OCI-LY7 (cell line): ENCODE results near the gene OR6C74. TPM values are rescaled to one million over a fixed set of nuclear protein-coding genes. Genes with fewer than 3 reads are reported as not detected.

Experiments used
- Bru-seq: library from RNA; stranded (reverse); fragments of 400-500 nt; gene quantifications from one replicate; lab custom pipeline; 2021; lab: Mats Ljungman, UMichigan
- BruChase-seq, 2 experiments: library from RNA; stranded (reverse); fragments of 400-500 nt; gene quantifications; one replicate each; lab custom pipeline; 2021; lab: Mats Ljungman, UMichigan
- BruUV-seq: library from RNA; stranded (reverse); fragments of 400-500 nt; replicated peaks from 2 replicates; lab custom pipeline; 2021; lab: Mats Ljungman, UMichigan
- CTCF ChIA-PET: fragments of 300-600 bp; sonication (Branson Sonifier 250); formaldehyde crosslinking; loops from one replicate; lab custom pipeline; 2022; ENCODE audit warnings: antibody characterized with exemption; ENCODE audit not compliant: unreplicated experiment; lab: Charles Lee
- POLR2A ChIA-PET: fragments of 300-600 bp; sonication (Branson Sonifier 250); formaldehyde crosslinking; loops from one replicate; lab custom pipeline; 2022; ENCODE audit warnings: antibody characterized with exemption; lab: Charles Lee
- DNase-seq: peaks from one replicate; pipeline ENCODE4 v3.0.0-alpha.2; 2015; ENCODE audit warnings: low spot score
- H2AFZ ChIP-seq: fragments of 200-600 bp; sonication (generic), shearing (Covaris generic); 2 replicates; pipeline ENCODE4 v1.6.1; 2014; ENCODE audit warnings: mild to moderate bottlenecking, antibody characterized with exemption, low read length, moderate library complexity
- H3K27ac ChIP-seq: fragments of 200-600 bp; sonication (generic); 2 replicates; pipeline ENCODE4 v1.5.1; 2014; ENCODE audit warnings: mixed run types, low read depth, mild to moderate bottlenecking, moderate library complexity, low read length, inconsistent platforms; ENCODE audit not compliant: poor library complexity, severe bottlenecking
- H3K36me3 ChIP-seq: fragments of 200-600 bp; sonication (generic); 2 replicates; pipeline ENCODE4 v1.6.1; 2014; ENCODE audit warnings: mild to moderate bottlenecking, antibody characterized with exemption, low read length, moderate library complexity, mixed read lengths; ENCODE audit not compliant: insufficient read depth
- H3K4me1 ChIP-seq: fragments of 200-600 bp; sonication (generic); 2 replicates; pipeline ENCODE4 v1.5.1; 2014; ENCODE audit warnings: mild to moderate bottlenecking, low read length; ENCODE audit not compliant: insufficient read depth, poor library complexity, severe bottlenecking
- H3K4me2 ChIP-seq: fragments of 200-600 bp; sonication (generic); 2 replicates; pipeline ENCODE4 v1.6.1; 2014; ENCODE audit warnings: mild to moderate bottlenecking, low read length
- H3K4me3 ChIP-seq: fragments of 200-600 bp; sonication (generic); 2 replicates; pipeline ENCODE4 v1.5.1; 2014; ENCODE audit warnings: mild to moderate bottlenecking, low read depth, low read length; ENCODE audit not compliant: poor library complexity, severe bottlenecking
- H3K79me2 ChIP-seq: fragments of 200-600 bp; sonication (generic); 2 replicates; pipeline ENCODE4 v1.6.1; 2016; ENCODE audit warnings: low read depth, mild to moderate bottlenecking, low read length, moderate library complexity, mixed read lengths; ENCODE audit not compliant: insufficient read depth
- H3K9me2 ChIP-seq: fragments of 200-600 bp; sonication (generic); 2 replicates; pipeline ENCODE4 v1.6.1; 2016; ENCODE audit warnings: mild to moderate bottlenecking, low read length, mixed read lengths; ENCODE audit not compliant: insufficient read depth
- H3K9me3 ChIP-seq: fragments of 200-600 bp; sonication (generic); 2 replicates; pipeline ENCODE4 v1.6.1; 2014; ENCODE audit warnings: mild to moderate bottlenecking, mixed run types, low read length, mixed read lengths
- H4K20me1 ChIP-seq: fragments of 200-600 bp; sonication (generic); 2 replicates; pipeline ENCODE4 v1.6.1; 2014; ENCODE audit warnings: mild to moderate bottlenecking, antibody characterized with exemption, low read length, moderate library complexity, mixed read lengths; ENCODE audit not compliant: insufficient read depth
- CTCF ChIP-seq: fragments of 200-600 bp; sonication (generic); conservative IDR thresholded peaks from 2 replicates; pipeline ENCODE4 v1.5.1; 2014; ENCODE audit warnings: mild to moderate bottlenecking, antibody characterized with exemption, low read length, moderate library complexity, mixed read lengths
- EZH2phosphoT487 ChIP-seq: fragments of 200-600 bp; sonication (generic); IDR thresholded peaks from 2 replicates; pipeline ENCODE4 v1.6.1; 2018; ENCODE audit warnings: low read depth, borderline replicate concordance, mild to moderate bottlenecking, mixed run types, antibody characterized with exemption, low read length, moderate library complexity, mixed read lengths
- intact Hi-C: fragments of 100-400 bp; cut with micrococcal nuclease; formaldehyde crosslinking; loops from one replicate; pipeline ENCODE4 v1.10.0; 2022; ENCODE audit not compliant: unreplicated experiment
- long read RNA-seq: library from polyadenylated mRNA; stranded (forward); transcript quantifications from one replicate; pipeline ENCODE4 v2.0.0, GENCODE V29; 2022
- total RNA-seq, 2 experiments: library from RNA; depleted of rRNA in 1 of 2; stranded (reverse); fragments of >200 nt in 1 of 2; shearing (Covaris generic) in 1 of 2; gene quantifications; 2 replicates each; pipeline ENCODE4 v1.2.3, GENCODE V29; 2014 to 2022

Gene OR6C74
- total RNA-seq (2014; rRNA removed; shearing (Covaris generic)) (not detected in 2 replicates), total RNA-seq (2022) (not detected in 2 replicates), Bru-seq, nascent RNA (not detected), BruChase-seq, experiment 1, labeled RNA remaining after a 6-hour chase (not detected), BruChase-seq, experiment 2, labeled RNA remaining after a 2-hour chase (not detected)
- long read RNA-seq, result 0 reads

DNA sequence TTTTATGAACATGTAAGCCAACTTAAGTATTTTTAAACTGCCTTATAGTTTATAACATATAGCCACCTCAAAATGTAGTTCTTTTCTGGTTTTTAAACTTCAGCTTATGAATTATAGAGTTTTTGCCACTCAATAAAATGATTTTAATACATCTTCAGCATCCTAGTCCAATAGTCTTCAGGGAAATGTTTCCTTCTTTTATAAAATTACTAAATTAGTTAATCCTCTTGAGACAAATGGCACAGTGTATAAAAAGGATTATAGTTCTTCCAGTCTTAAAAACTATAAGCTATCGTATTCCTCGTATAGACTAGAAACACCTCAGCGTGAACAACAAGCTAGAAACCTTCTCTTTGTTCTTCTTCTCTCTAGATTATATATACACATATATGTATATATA, at the start of gene OR6C74:
TSS of gene OR6C74 (plus strand) at position 301 of the 400 bp plus-strand sequence. CDS start 2,679 bp downstream, outside the sequence.
- intact Hi-C loops, result no loop called here
- DNase-seq, result no peak
- no peak within 1 kb of the TSS for H3K4me3 ChIP-seq
- H3K36me3 ChIP-seq, result no peaks in the 10 kb centered on the region
- H3K79me2 ChIP-seq, result no peaks in the 10 kb centered on the region
- no TSS peak for BruUV-seq
- POLR2A ChIA-PET, result no interaction called here
- no peaks in the 10 kb centered on the region for H3K4me1 ChIP-seq
- TF ChIP-seq CTCF, result no peak
- no peak for TF ChIP-seq EZH2phosphoT487
- no peak within 1 kb of the TSS for H3K4me2 ChIP-seq
- H3K9me2 ChIP-seq, result no peaks in the 10 kb centered on the region
- CTCF ChIA-PET, result no interaction called here
- no peaks in the 10 kb centered on the region for H3K9me3 ChIP-seq
- no peak within 1 kb of the TSS for H2AFZ ChIP-seq
- no peak within 1 kb of the TSS for H3K27ac ChIP-seq
- no peaks in the 10 kb centered on the region for H4K20me1 ChIP-seq

DNA sequence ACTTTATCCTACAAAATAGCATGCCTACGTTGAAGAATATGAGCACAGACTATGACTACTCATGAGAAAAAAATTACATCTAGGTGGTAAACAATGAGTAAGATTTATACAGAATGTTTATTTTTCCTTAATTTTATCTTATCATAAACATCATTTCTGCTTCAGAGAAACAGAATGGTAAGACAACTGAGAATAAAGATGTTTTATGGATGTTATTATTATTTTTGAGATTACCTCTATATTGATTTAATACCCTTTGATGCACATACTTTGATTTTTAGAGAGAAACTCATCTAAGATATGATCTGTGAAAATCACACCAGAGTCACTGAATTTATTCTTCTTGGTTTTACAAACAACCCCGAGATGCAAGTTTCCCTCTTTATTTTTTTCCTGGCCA, 23.7 kb upstream of the OR6C74 start, which contains the start of gene OR10A7:
TSS of gene OR10A7 (plus strand) at position 301 of the 400 bp plus-strand sequence. CDS start at position 301, 0 bp downstream.
- no TSS peak for BruUV-seq
- H3K4me1 ChIP-seq, result no peaks in the 10 kb centered on the region
- H3K79me2 ChIP-seq, result no peaks in the 10 kb centered on the region
- no peak for DNase-seq
- H4K20me1 ChIP-seq, result no peaks in the 10 kb centered on the region
- POLR2A ChIA-PET, result no interaction called here
- no peaks in the 10 kb centered on the region for H3K36me3 ChIP-seq
- H3K4me3 ChIP-seq, result no peak within 1 kb of the TSS
- H3K9me2 ChIP-seq, result no peaks in the 10 kb centered on the region
- no peaks in the 10 kb centered on the region for H3K9me3 ChIP-seq
- CTCF ChIA-PET, result no interaction called here
- H3K4me2 ChIP-seq, result no peak within 1 kb of the TSS
- TF ChIP-seq CTCF, result no peak
- TF ChIP-seq EZH2phosphoT487, result no peak
- no peak within 1 kb of the TSS for H2AFZ ChIP-seq
- intact Hi-C loops, result no loop called here
- H3K27ac ChIP-seq, result no peak within 1 kb of the TSS

DNA sequence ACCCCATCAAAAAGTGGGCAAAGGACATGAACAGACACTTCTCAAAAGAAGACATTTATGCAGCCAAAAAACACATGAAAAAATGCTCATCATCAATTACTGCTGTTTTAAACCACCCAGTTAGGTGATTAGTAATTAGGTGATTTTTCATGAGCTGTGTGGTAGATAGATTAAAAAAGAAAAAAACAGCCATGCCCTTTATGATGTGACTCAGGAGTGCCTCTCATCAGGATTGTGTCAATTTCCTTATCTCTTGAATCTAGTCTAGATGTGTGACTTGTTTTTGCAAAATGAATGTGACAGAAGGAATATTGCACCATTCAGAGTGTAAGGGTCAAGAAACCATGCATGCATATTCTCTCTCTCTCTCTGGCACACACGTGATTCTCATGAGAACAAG, 17.9 kb upstream of the OR6C74 start:
- H3K36me3 ChIP-seq, result no peaks in the 10 kb centered on the region
- TF ChIP-seq EZH2phosphoT487, result no peak
- no peak for TF ChIP-seq CTCF
- no peaks in the 10 kb centered on the region for H3K9me3 ChIP-seq
- DNase-seq, result no peak
- no peaks in the 10 kb centered on the region for H3K4me1 ChIP-seq
- H4K20me1 ChIP-seq, result no peaks in the 10 kb centered on the region
- H3K27ac ChIP-seq, result no peak overlapping the region
- no peaks in the 10 kb centered on the region for H3K9me2 ChIP-seq
- CTCF ChIA-PET, result no interaction called here
- no TSS peak for BruUV-seq
- no peak overlapping the region for H3K4me2 ChIP-seq
- H2AFZ ChIP-seq, result no peak overlapping the region
- intact Hi-C loops, result no loop called here
- no peaks in the 10 kb centered on the region for H3K79me2 ChIP-seq
- H3K4me3 ChIP-seq, result no peak overlapping the region
- POLR2A ChIA-PET, result no interaction called here
